NCI-H748 (cell line): ENCODE measurements around the gene CSNK1E.
A peak's percentile ranks its signal among the peaks of the same experiment; 100 is the strongest.

Source experiments
- DNase-seq: peaks from one replicate; lab custom pipeline; 2025; ENCODE audit not compliant: unreplicated experiment; lab: John Stamatoyannopoulos, UW

Gene CSNK1E

GRCh38 chr22:38308791-38309498, 8.3 kb downstream of the CSNK1E start:
- no peak for DNase-seq

- peak; percentile 53 for DNase-seq
These were observed 11.5 kb downstream of the CSNK1E start for GRCh38 chr22:38305471-38306448.

- no peak for DNase-seq
These were observed 12.7 kb downstream of the CSNK1E start for GRCh38 chr22:38304526-38304925.

GRCh38 chr22:38303974-38304373, 13.3 kb downstream of the CSNK1E start:
- DNase-seq: no peak

GRCh38 chr22:38302906-38303305, 14.3 kb downstream of the CSNK1E start:
- no peak for DNase-seq

GRCh38 chr22:38300946-38301345, 16.3 kb downstream of the CSNK1E start:
- DNase-seq: no peak

GRCh38 chr22:38300197-38300945, 16.9 kb downstream of the CSNK1E start:
- DNase-seq: no peak

GRCh38 chr22:38299770-38300102, 17.5 kb downstream of the CSNK1E start:
- no peak for DNase-seq

- no peak for DNase-seq
These were observed 18.8 kb downstream of the CSNK1E start for GRCh38 chr22:38298312-38299005.

GRCh38 chr22:38296372-38296771, 20.9 kb downstream of the CSNK1E start:
- DNase-seq: no peak

GRCh38 chr22:38295863-38296262, 21.4 kb downstream of the CSNK1E start:
- no peak for DNase-seq

- no peak for DNase-seq
These were observed 21.9 kb downstream of the CSNK1E start for GRCh38 chr22:38295339-38295738.

- no peak for DNase-seq
These were observed 23.0 kb downstream of the CSNK1E start for GRCh38 chr22:38294193-38294592.

GRCh38 chr22:38292694-38293093, 24.5 kb downstream of the CSNK1E start:
- DNase-seq: no peak

GRCh38 chr22:38291201-38291777, 25.9 kb downstream of the CSNK1E start:
- DNase-seq: no peak

- no peak for DNase-seq
These were observed 26.9 kb downstream of the CSNK1E start for GRCh38 chr22:38290347-38290746.

GRCh38 chr22:38289583-38290082, 27.6 kb downstream of the CSNK1E start:
- no peak for DNase-seq

GRCh38 chr22:38286915-38287669, 30.1 kb downstream of the CSNK1E start:
- no peak for DNase-seq

- DNase-seq: no peak
These were observed 32.2 kb downstream of the CSNK1E start for GRCh38 chr22:38285018-38285417.

- DNase-seq: no peak
These were observed 33.2 kb downstream of the CSNK1E start for GRCh38 chr22:38284042-38284402.
